SK-N-SH (cell line): Measurements from ENCODE around the gene ARHGAP15.

ENCODE experiments used
- MEF2A ChIP-seq: IDR thresholded peaks from 2 replicates; pipeline ENCODE4 v1.4.0; 2012; ENCODE audit warnings: low read depth, borderline replicate concordance
- NRF1 ChIP-seq: IDR thresholded peaks from 2 replicates; pipeline ENCODE4 v1.6.1; 2012; ENCODE audit warnings: low read depth, mild to moderate bottlenecking, low read length
- POLR2AphosphoS5 ChIP-seq: IDR thresholded peaks from 2 replicates; pipeline ENCODE4 v1.6.1; 2012; ENCODE audit warnings: low read depth, low read length
- TF ChIP-seq, protein P1 (sequence below): fragments of 150-350 bp; IDR thresholded peaks from 2 replicates; pipeline ENCODE4 v1.6.1; 2017; ENCODE audit warnings: antibody characterized with exemption, low read length, low read depth, borderline replicate concordance

DNA sequence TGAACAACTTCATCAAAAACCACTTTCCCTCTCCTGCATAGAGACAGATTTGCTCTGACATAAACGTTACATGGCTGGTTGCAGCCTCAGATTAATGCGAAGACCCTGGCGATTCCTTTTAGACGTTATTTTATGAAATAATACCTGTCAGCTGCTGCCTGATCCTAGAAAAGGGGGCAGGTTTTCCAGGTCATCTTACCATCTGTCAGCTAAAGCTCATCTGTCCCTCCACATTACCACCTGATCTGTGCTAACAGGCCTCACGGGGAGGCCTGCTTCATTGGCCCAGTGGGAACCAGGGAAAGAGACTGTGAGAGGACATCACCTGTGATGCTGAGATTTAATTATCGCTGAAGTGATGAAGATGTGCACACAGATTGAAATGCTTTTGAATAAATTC lies 261.0 kb downstream of the ARHGAP15 start:
- TF ChIP-seq POLR2AphosphoS5 (no peak), NRF1 (no peak), MEF2A (no peak)
- TF ChIP-seq, protein P1, sequence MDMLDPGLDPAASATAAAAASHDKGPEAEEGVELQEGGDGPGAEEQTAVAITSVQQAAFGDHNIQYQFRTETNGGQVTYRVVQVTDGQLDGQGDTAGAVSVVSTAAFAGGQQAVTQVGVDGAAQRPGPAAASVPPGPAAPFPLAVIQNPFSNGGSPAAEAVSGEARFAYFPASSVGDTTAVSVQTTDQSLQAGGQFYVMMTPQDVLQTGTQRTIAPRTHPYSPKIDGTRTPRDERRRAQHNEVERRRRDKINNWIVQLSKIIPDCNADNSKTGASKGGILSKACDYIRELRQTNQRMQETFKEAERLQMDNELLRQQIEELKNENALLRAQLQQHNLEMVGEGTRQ = no peak
